ENCODE data around the gene CRTAP. TPM values are rescaled to one million over a fixed set of nuclear protein-coding genes. Genes with fewer than 3 reads are reported as not detected.

CRTAP gene
- total RNA-seq, 1 donor from 2014 or later = 36.6 TPM

GRCh38 chr3:33144433-33144832 lies 30.6 kb downstream of the CRTAP start:
- H3K27ac Mint-ChIP-seq = no peak overlapping the region
- H3K36me3 Mint-ChIP-seq (ENCODE audit: low read depth) = peaks cover 32% of the 10 kb centered on the region
- DNase-seq (no peak), ATAC-seq (ENCODE audit: low read depth) (no peak)
- H3K9me3 Mint-ChIP-seq = no peaks in the 10 kb centered on the region
- ChIA-PET POLR2A (no interaction called here), CTCF (interaction anchor here (1.2 to 1.9 kb wide), 2 partner anchors 9 to 13 kb away, joined by 3 to 6 read pairs; no protein-coding TSS in a partner anchor)
- H3K27me3 Mint-ChIP-seq = no peaks in the 10 kb centered on the region
- H3K4me3 Mint-ChIP-seq = no peak overlapping the region
- H3K4me1 Mint-ChIP-seq = peaks cover 9% of the 10 kb centered on the region
- intact Hi-C loops (cut with micrococcal nuclease) = no loop called here
- TF ChIP-seq CTCF (IDR thresholded peaks at IDR 0.05) = no peak

- no peak overlapping the region for H3K27ac Mint-ChIP-seq
- intact Hi-C loops (cut with micrococcal nuclease) = no loop called here
- CTCF ChIA-PET = interaction anchor here (0.7 to 1.9 kb wide), 2 partner anchors 10 to 14 kb away, joined by 3 to 6 read pairs; no protein-coding TSS in a partner anchor
- H3K9me3 Mint-ChIP-seq = no peaks in the 10 kb centered on the region
- POLR2A ChIA-PET = no interaction called here
- H3K36me3 Mint-ChIP-seq (ENCODE audit: low read depth) = peaks cover 32% of the 10 kb centered on the region
- no peaks in the 10 kb centered on the region for H3K27me3 Mint-ChIP-seq
- H3K4me3 Mint-ChIP-seq = no peak overlapping the region
- peaks cover 3% of the 10 kb centered on the region for H3K4me1 Mint-ChIP-seq
- TF ChIP-seq CTCF (IDR thresholded peaks at IDR 0.05) = no peak
- DNase-seq (no peak), ATAC-seq (ENCODE audit: low read depth) (no peak)
Measured at GRCh38 chr3:33145221-33145900, 31.5 kb downstream of the CRTAP start.

- DNase-seq (no peak), ATAC-seq (ENCODE audit: low read depth) (no peak)
- Mint-ChIP-seq H3K9me3 (no peaks in the 10 kb centered on the region), H3K4me1 (peaks cover 3% of the 10 kb centered on the region), H3K4me3 (no peak overlapping the region), H3K36me3 (ENCODE audit: low read depth) (peaks cover 26% of the 10 kb centered on the region), H3K27me3 (no peaks in the 10 kb centered on the region), H3K27ac (no peak overlapping the region)
- intact Hi-C loops (cut with micrococcal nuclease) = no loop called here
- POLR2A ChIA-PET = no interaction called here
- CTCF ChIA-PET = interaction anchor here (0.7 to 1.9 kb wide), 2 partner anchors 10 to 15 kb away, joined by 3 to 6 read pairs; no protein-coding TSS in a partner anchor
- TF ChIP-seq CTCF (IDR thresholded peaks at IDR 0.05) = no peak
Measured at GRCh38 chr3:33145901-33146580, 32.2 kb downstream of the CRTAP start.

GRCh38 chr3:33146791-33147445 lies 33.1 kb downstream of the CRTAP start:
- Mint-ChIP-seq H3K27me3 (no peaks in the 10 kb centered on the region), H3K4me3 (no peak overlapping the region), H3K36me3 (ENCODE audit: low read depth) (peaks cover 20% of the 10 kb centered on the region), H3K4me1 (peaks cover 3% of the 10 kb centered on the region), H3K27ac (no peak overlapping the region), H3K9me3 (no peaks in the 10 kb centered on the region)
- CTCF ChIA-PET = interaction anchor here (2.0 kb wide), 1 partner anchor 15 kb away, joined by 11 read pairs; no protein-coding TSS in a partner anchor
- DNase-seq = no peak
- POLR2A ChIA-PET = no interaction called here
- intact Hi-C loops (cut with micrococcal nuclease) = no loop called here
- no peak for ATAC-seq (ENCODE audit: low read depth)
- no peak for TF ChIP-seq CTCF (IDR thresholded peaks at IDR 0.05)

GRCh38 chr3:33149342-33149741 lies 35.5 kb downstream of the CRTAP start:
- ATAC-seq (ENCODE audit: low read depth) (no peak), DNase-seq (no peak)
- Mint-ChIP-seq H3K4me3 (no peak overlapping the region), H3K4me1 (peaks cover 3% of the 10 kb centered on the region), H3K27ac (no peak overlapping the region), H3K27me3 (peaks cover 2% of the 10 kb centered on the region), H3K36me3 (ENCODE audit: low read depth) (peaks cover 4% of the 10 kb centered on the region), H3K9me3 (no peaks in the 10 kb centered on the region)
- ChIA-PET CTCF (no interaction called here), POLR2A (interaction anchor here (0.7 kb wide), 1 partner anchor 589 kb away, joined by 3 read pairs; no protein-coding TSS in a partner anchor)
- intact Hi-C loops (cut with micrococcal nuclease) = no loop called here
- no peak for TF ChIP-seq CTCF (IDR thresholded peaks at IDR 0.05)

All from activated B cell treated with CpG ODN at 0.5 μM for 24 hours (primary cell).